A549 (cell line): ENCODE data around the gene PSORS1C1. TPM values are rescaled to one million over a fixed set of nuclear protein-coding genes. Genes with fewer than 3 reads are reported as not detected.

ENCODE experiments used
- ATAC-seq, 2 experiments: fragments of 200-7000 bp in 1 of 2; fragments of >200 bp in 1 of 2; cut with Nextera tagmentation in 1 of 2; cut with Tn5 transposase in 1 of 2; 3 replicates each; pipeline versions ENCODE4 v1.8.0 to v1.9.1; 2018 to 2020; ENCODE audit warnings: mild to moderate bottlenecking in 1 of 2, moderate library complexity in 1 of 2
- CTCF ChIA-PET: fragments of 300-600 bp; sonication (Branson Sonifier 250); formaldehyde crosslinking; extraction: SDS; loops from one replicate; lab custom pipeline; 2021; ENCODE audit warnings: antibody characterized with exemption, inconsistent platforms; lab: Yijun Ruan, JAX
- POLR2A ChIA-PET: fragments of 350-600 bp; formaldehyde crosslinking; extraction: SDS; loops from one replicate; lab custom pipeline; 2021; ENCODE audit warnings: antibody characterized with exemption, inconsistent platforms; lab: Yijun Ruan, JAX
- DNase-seq, 2 experiments: peaks; one replicate each; pipeline versions ENCODE4 v3.0.0 to v3.0.0-alpha.2; 2011 to 2016; ENCODE audit warnings: low read depth in 1 of 2, low spot score in 1 of 2
- FAIRE-seq: peaks from 2 replicates; lab custom pipeline; 2011; peaks lifted over from hg19 to GRCh38; lab: Jason Lieb, UNC
- H3K27ac ChIP-seq, 2 experiments: fragments of >200 bp; sonication (Bioruptor Twin); formaldehyde crosslinking; 3 replicates each; pipeline ENCODE4 v1.5.1; 2016 to 2017
- H3K4me1 ChIP-seq: fragments of >200 bp; sonication (Bioruptor Twin); formaldehyde crosslinking; 3 replicates; pipeline ENCODE4 v1.6.1; 2016
- H3K4me2 ChIP-seq: fragments of >200 bp; sonication (Bioruptor Twin); formaldehyde crosslinking; 3 replicates; pipeline ENCODE4 v1.6.1; 2016
- H3K4me3 ChIP-seq: fragments of >200 bp; sonication (Bioruptor Twin); formaldehyde crosslinking; 3 replicates; pipeline ENCODE4 v1.5.1; 2016
- H3K9me3 ChIP-seq: fragments of >200 bp; sonication (Bioruptor Twin); formaldehyde crosslinking; 3 replicates; pipeline ENCODE4 v1.6.1; 2016
- BHLHE40 ChIP-seq: IDR thresholded peaks from 2 replicates; pipeline ENCODE4 v1.6.1; 2012; ENCODE audit warnings: low read depth, low read length, inconsistent platforms
- CBX2 ChIP-seq: fragments of 200-600 bp; sonication (generic); IDR thresholded peaks from 2 replicates; pipeline ENCODE4 v1.6.1; 2016; ENCODE audit warnings: low read depth, mild to moderate bottlenecking, borderline replicate concordance
- CBX8 ChIP-seq: fragments of 200-600 bp; sonication (generic); IDR thresholded peaks from 2 replicates; pipeline ENCODE4 v1.6.1; 2016
- CEBPB ChIP-seq, 2 experiments: fragments of >200 bp in 1 of 2; sonication (Bioruptor Twin) in 1 of 2; formaldehyde crosslinking in 1 of 2; IDR thresholded peaks; 2 replicates each; pipeline ENCODE4 v1.6.1; 2012 to 2016
- CHD2 ChIP-seq: fragments of 150-350 bp; IDR thresholded peaks from 2 replicates; pipeline ENCODE4 v1.6.1; 2014; ENCODE audit warnings: low read length; ENCODE audit not compliant: partially characterized antibody
- E2F6 ChIP-seq: IDR thresholded peaks from 2 replicates; pipeline ENCODE4 v1.6.1; 2012; ENCODE audit warnings: low read depth, borderline replicate concordance
- EHF ChIP-seq: fragments of 250-450 bp; sonication (Bioruptor Pico); IDR thresholded peaks from 2 replicates; pipeline ENCODE4 v1.5.0; 2020; ENCODE audit warnings: mild to moderate bottlenecking
- EHMT2 ChIP-seq: fragments of 200-600 bp; sonication (generic); IDR thresholded peaks from 2 replicates; pipeline ENCODE4 v1.6.1; 2016; ENCODE audit warnings: antibody characterized with exemption, low read depth, mild to moderate bottlenecking, moderate library complexity
- EP300 ChIP-seq, 2 experiments: fragments of >200 bp; sonication (Bioruptor Twin); formaldehyde crosslinking; IDR thresholded peaks; 2 replicates in 1 of 2; 3 replicates in 1 of 2; pipeline ENCODE4 v1.6.1; 2016 to 2017
- FOSB ChIP-seq: fragments of 250-450 bp; sonication (Bioruptor Pico); IDR thresholded peaks from 2 replicates; pipeline ENCODE4 v1.5.0; 2020; ENCODE audit warnings: mild to moderate bottlenecking, moderate library complexity
- FOXS1 ChIP-seq: fragments of 250-450 bp; sonication (Bioruptor Pico); IDR thresholded peaks from 2 replicates; pipeline ENCODE4 v1.5.0; 2020; ENCODE audit warnings: mild to moderate bottlenecking, moderate library complexity
- GATA3 ChIP-seq: IDR thresholded peaks from 2 replicates; pipeline ENCODE4 v1.6.1; 2012; ENCODE audit warnings: borderline replicate concordance
- HES2 ChIP-seq: fragments of >200 bp; sonication (Bioruptor Twin); formaldehyde crosslinking; IDR thresholded peaks from 2 replicates; pipeline ENCODE4 v1.6.1; 2016
- HEYL ChIP-seq: fragments of 250-450 bp; sonication (Bioruptor Pico); IDR thresholded peaks from 2 replicates; pipeline ENCODE4 v1.8.0; 2021; ENCODE audit warnings: mild to moderate bottlenecking, moderate library complexity
- HOXB13 ChIP-seq: fragments of 250-450 bp; sonication (Bioruptor Pico); IDR thresholded peaks from 2 replicates; pipeline ENCODE4 v1.5.0; 2020; ENCODE audit warnings: low read depth, mild to moderate bottlenecking, moderate library complexity
- HOXB5 ChIP-seq: fragments of 250-450 bp; sonication (Bioruptor Pico); IDR thresholded peaks from 2 replicates; pipeline ENCODE4 v1.5.0; 2020; ENCODE audit warnings: mild to moderate bottlenecking, moderate library complexity
- JUNB ChIP-seq: fragments of >200 bp; sonication (Bioruptor Twin); formaldehyde crosslinking; IDR thresholded peaks from 2 replicates; pipeline ENCODE4 v1.6.1; 2016
- MAZ ChIP-seq: fragments of 150-350 bp; IDR thresholded peaks from 2 replicates; pipeline ENCODE4 v1.6.1; 2014; ENCODE audit warnings: antibody characterized with exemption, low read depth, low read length, borderline replicate concordance
- MYC ChIP-seq: IDR thresholded peaks from 2 replicates; pipeline ENCODE4 v1.6.1; 2012; ENCODE audit warnings: mild to moderate bottlenecking, inconsistent platforms, low read length, improper control_type of control experiment, borderline replicate concordance
- NFE2L2 ChIP-seq: fragments of 150-350 bp; conservative IDR thresholded peaks from 2 replicates; pipeline ENCODE4 v1.6.1; 2014; ENCODE audit warnings: low read length
- NPAS2 ChIP-seq: fragments of 250-450 bp; sonication (Bioruptor Pico); IDR thresholded peaks from 2 replicates; pipeline ENCODE4 v1.8.0; 2022; ENCODE audit warnings: mild to moderate bottlenecking, moderate library complexity, borderline replicate concordance
- POLR2A ChIP-seq: IDR thresholded peaks from 2 replicates; pipeline ENCODE4 v1.6.1; 2012; ENCODE audit warnings: mild to moderate bottlenecking, low read length
- POLR2AphosphoS2 ChIP-seq: conservative IDR thresholded peaks from 2 replicates; pipeline ENCODE4 v1.6.1; 2012; ENCODE audit warnings: low read length, improper control_type of control experiment, inconsistent platforms
- RARB ChIP-seq: fragments of 250-450 bp; sonication (Bioruptor Pico); IDR thresholded peaks from 2 replicates; pipeline ENCODE4 v1.8.0; 2021; ENCODE audit warnings: mild to moderate bottlenecking, moderate library complexity
- SREBF2 ChIP-seq: fragments of 450-650 bp; IDR thresholded peaks from 2 replicates; pipeline ENCODE4 v1.6.1; 2014; ENCODE audit warnings: mild to moderate bottlenecking, moderate library complexity
- ZC3H11A ChIP-seq: fragments of 450-650 bp; IDR thresholded peaks from 2 replicates; pipeline ENCODE4 v1.6.1; 2014; ENCODE audit warnings: antibody characterized with exemption, mild to moderate bottlenecking
- ZFP36 ChIP-seq: fragments of 450-650 bp; IDR thresholded peaks from 2 replicates; pipeline ENCODE4 v1.6.1; 2014; ENCODE audit warnings: borderline replicate concordance; ENCODE audit not compliant: partially characterized antibody
- ZNF302 ChIP-seq: fragments of 250-450 bp; sonication (Bioruptor Pico); IDR thresholded peaks from 2 replicates; pipeline ENCODE4 v1.9.0; 2021; ENCODE audit warnings: inconsistent platforms, mild to moderate bottlenecking, moderate library complexity
- ZSCAN20 ChIP-seq: fragments of 250-450 bp; sonication (Bioruptor Pico); IDR thresholded peaks from 2 replicates; pipeline ENCODE4 v1.8.0; 2022; ENCODE audit warnings: mild to moderate bottlenecking, moderate library complexity
- WGBS: methylation state at CpG from one replicate; pipeline ENCODE4 v1.1.6; 2017; ENCODE audit errors: missing lambda C conversion rate; 5-methylcytosine and 5-hydroxymethylcytosine counted together
- polyA plus RNA-seq, 4 experiments: library from polyadenylated mRNA; depleted of rRNA in 3 of 4; stranded (reverse); fragments of >200 nt; fragmentation: RNase III in 1 of 4; extraction: RNeasy Plus Mini Kit Qiagen cat#74134 plus additional on column Dnase treatment in 1 of 4; gene quantifications; 2 replicates in 3 of 4; 3 replicates in 1 of 4; pipeline ENCODE4 v1.2.3, GENCODE V29; 2011 to 2017
- TF ChIP-seq, protein P1 (sequence below): IDR thresholded peaks from 2 replicates; pipeline ENCODE4 v1.6.1; 2012
- TF ChIP-seq, protein P2 (sequence below): fragments of >200 bp; sonication (Bioruptor Twin); formaldehyde crosslinking; IDR thresholded peaks from 3 replicates; pipeline ENCODE4 v1.6.1; 2016

PSORS1C1 gene
- polyA plus RNA-seq, 2 of the 4 experiments (the other 2 are of a cell fraction): 2.3 to 4.3 TPM

DNA sequence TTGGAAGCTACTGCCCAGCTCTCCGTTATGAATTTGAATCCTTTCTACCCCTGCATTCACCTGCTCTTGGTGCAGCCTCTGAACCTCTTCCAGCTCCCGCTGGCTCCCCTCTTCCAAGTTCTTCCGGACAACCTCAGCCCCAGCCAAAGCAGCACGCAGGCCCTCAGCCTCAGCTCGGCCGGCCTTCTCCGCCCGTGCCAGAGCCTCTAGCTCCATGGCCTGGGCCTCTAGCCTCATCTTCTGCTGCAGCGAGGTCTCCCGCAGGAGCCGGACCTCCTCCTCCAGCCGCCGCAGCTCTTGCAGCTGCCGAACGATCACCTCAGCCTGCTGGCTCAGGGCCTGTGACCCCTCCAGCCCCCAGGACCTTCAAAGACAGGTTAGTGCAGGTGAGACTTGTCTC lies 39.8 kb downstream of the PSORS1C1 start:
- H3K27ac ChIP-seq: no peak overlapping the region
- WGBS: 98% methylated on average over 11 of the region's 15 CpGs
- no peak overlapping the region for H3K4me2 ChIP-seq
- ATAC-seq (no peak), FAIRE-seq (no peak), DNase-seq (no peak)
- H3K4me1 ChIP-seq: peaks cover 13% of the 10 kb centered on the region; the same call in 2 of the 3 replicates
- H3K9me3 ChIP-seq: no peaks in the 10 kb centered on the region
- CTCF ChIA-PET: interaction anchor here (1.2 kb wide), 1 partner anchor 212 kb away, joined by 4 read pairs; no protein-coding TSS in a partner anchor
- POLR2A ChIA-PET: no interaction called here
- no peak overlapping the region for H3K4me3 ChIP-seq
- no peak for TF ChIP-seq BHLHE40
- no peak for TF ChIP-seq POLR2A
- no peak for TF ChIP-seq HOXB13 (CRISPR knock-in tag)
- TF ChIP-seq EP300 (IDR thresholded peaks at IDR 0.05): no peak
- no peak for TF ChIP-seq NFE2L2
- TF ChIP-seq HOXB5 (CRISPR knock-in tag): no peak
- TF ChIP-seq EHF (CRISPR knock-in tag): no peak
- no peak for TF ChIP-seq ZC3H11A
- TF ChIP-seq RARB (CRISPR knock-in tag): no peak
- TF ChIP-seq JUNB: no peak
- TF ChIP-seq SREBF2: no peak
- no peak for TF ChIP-seq CBX8
- TF ChIP-seq ZFP36: no peak
- no peak for TF ChIP-seq E2F6
- TF ChIP-seq, protein P1, sequence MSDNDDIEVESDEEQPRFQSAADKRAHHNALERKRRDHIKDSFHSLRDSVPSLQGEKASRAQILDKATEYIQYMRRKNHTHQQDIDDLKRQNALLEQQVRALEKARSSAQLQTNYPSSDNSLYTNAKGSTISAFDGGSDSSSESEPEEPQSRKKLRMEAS: no peak
- TF ChIP-seq, all 56 proteins: peak for 0

GRCh38 chr6:31156641-31157040 lies 42.0 kb downstream of the PSORS1C1 start:
- peak overlapping the region; percentile 100; the same call in 2 of the 3 replicates for H3K4me2 ChIP-seq
- no peak overlapping the region for H3K27ac ChIP-seq
- no peak for ATAC-seq
- TF ChIP-seq NPAS2 (CRISPR knock-in tag) (no peak), FOXS1 (CRISPR knock-in tag) (no peak), MAZ (no peak), CHD2 (no peak), BHLHE40 (no peak), FOSB (no peak), RARB (CRISPR knock-in tag) (no peak), GATA3 (no peak), HEYL (CRISPR knock-in tag) (no peak), HOXB13 (CRISPR knock-in tag) (no peak), CEBPB (IDR thresholded peaks at IDR 0.05) (no peak), EHF (CRISPR knock-in tag) (no peak), CBX8 (no peak), HES2 (no peak)
- TF ChIP-seq, protein P1: no peak
- DNase-seq: no peak
- CTCF ChIA-PET: interaction anchor here (1.4 to 2.0 kb wide), 2 partner anchors 19 to 36 kb away, joined by 4 to 9 read pairs; partner anchors contain the start of gene PSORS1C2
- H3K4me3 ChIP-seq: no peak overlapping the region
- FAIRE-seq: no peak
- 89% methylated on average over 7 of the region's 7 CpGs for WGBS
- H3K4me1 ChIP-seq: peaks cover 15% of the 10 kb centered on the region; the same call in 2 of the 3 replicates
- H3K9me3 ChIP-seq: no peaks in the 10 kb centered on the region
- POLR2A ChIA-PET: no interaction called here

DNA sequence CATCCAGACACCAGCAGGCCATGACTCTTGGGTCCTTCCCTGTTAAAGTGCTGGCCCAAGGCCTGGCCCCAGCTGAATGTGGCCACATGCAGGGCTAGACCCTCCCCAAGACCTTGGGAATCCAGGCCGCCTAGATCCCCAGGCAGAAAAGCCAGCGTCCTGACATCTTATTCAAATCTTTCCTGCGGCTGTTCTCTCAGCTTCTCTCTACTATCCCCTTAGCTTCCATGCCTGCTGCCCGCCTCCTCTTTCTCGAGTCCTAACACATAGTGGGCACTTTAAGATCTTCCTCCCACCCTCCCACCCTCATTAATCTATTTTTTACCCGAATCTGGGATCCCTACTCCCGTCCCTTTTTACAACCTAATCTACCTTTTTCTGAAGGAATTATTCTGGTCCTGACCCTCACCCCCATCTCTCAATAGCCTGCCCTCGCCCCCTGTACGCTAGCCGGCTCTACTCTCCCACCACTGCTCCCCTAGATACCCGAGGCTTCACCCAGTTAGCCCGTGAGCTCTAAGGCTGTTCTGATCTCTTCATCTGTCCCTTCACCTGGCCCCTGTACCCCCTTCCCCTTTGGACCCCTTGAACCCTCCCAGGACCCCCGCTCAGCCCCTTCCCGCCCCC lies 43.0 kb downstream of the PSORS1C1 start, which contains the start of gene CCHCR1:
Gene CCHCR1, minus strand, starts transcription at position 290 of the 627 bp plus-strand sequence. Its CDS starts 202 bp downstream, at position 88.
- CTCF ChIA-PET: interaction anchor here (0.7 to 1.0 kb wide), 2 partner anchors 11 to 20 kb away, joined by 3 read pairs; no protein-coding TSS in a partner anchor

More for the DNA sequence above, 43.0 kb downstream of the PSORS1C1 start, which contains the start of gene CCHCR1:
- DNase-seq: no peak
- 15% methylated on average over 12 of the region's 14 CpGs for WGBS
- no peak for FAIRE-seq
- Histone ChIP-seq H3K4me1 (peaks cover 15% of the 10 kb centered on the region; the same call in 2 of the 3 replicates), H3K4me3 (peak within 1 kb of the TSS; percentile 78), H3K4me2 (peak within 1 kb of the TSS; percentile 100), H3K27ac (peak within 1 kb of the TSS; percentile 90 to 94), H3K9me3 (no peaks in the 10 kb centered on the region)
- ATAC-seq: peak; percentile 57 to 65; a peak in 5 of 6 replicates
- TF ChIP-seq E2F6 (no peak), ZSCAN20 (CRISPR knock-in tag) (no peak), POLR2AphosphoS2 (no peak), HES2 (no peak), ZNF302 (CRISPR knock-in tag) (no peak), MYC (no peak), EHMT2 (no peak), CBX2 (no peak)
- TF ChIP-seq, protein P1: no peak
- TF ChIP-seq, protein P2, sequence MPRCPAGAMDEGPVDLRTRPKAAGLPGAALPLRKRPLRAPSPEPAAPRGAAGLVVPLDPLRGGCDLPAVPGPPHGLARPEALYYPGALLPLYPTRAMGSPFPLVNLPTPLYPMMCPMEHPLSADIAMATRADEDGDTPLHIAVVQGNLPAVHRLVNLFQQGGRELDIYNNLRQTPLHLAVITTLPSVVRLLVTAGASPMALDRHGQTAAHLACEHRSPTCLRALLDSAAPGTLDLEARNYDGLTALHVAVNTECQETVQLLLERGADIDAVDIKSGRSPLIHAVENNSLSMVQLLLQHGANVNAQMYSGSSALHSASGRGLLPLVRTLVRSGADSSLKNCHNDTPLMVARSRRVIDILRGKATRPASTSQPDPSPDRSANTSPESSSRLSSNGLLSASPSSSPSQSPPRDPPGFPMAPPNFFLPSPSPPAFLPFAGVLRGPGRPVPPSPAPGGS: no peak
- POLR2A ChIA-PET: interaction anchor here (1.0 kb wide), 1 partner anchor 20 kb away, joined by 3 read pairs; no protein-coding TSS in a partner anchor
